Measurements from ENCODE around the gene DCUN1D3. TPM values are rescaled to one million over a fixed set of nuclear protein-coding genes. Genes with fewer than 3 reads are reported as not detected.

DCUN1D3 gene
- total RNA-seq, 1 experiment from 2014 or later, result 10.5 TPM

- H3K4me1 ChIP-seq (ENCODE audit: insufficient read depth, low read length), result peaks cover 58% of the 10 kb centered on the region
- H4K20me1 ChIP-seq (ENCODE audit: low read length), result peaks cover 15% of the 10 kb centered on the region; the same call in 1 of the 2 replicates
- TF ChIP-seq EZH2 (IDR thresholded peaks at IDR 0.05; ENCODE audit: low read length, unreplicated experiment) (no peak), EZH2phosphoT487 (IDR thresholded peaks at IDR 0.05; ENCODE audit: borderline replicate concordance, low read length) (no peak)
- H3F3A ChIP-seq (ENCODE audit: low read length, unreplicated experiment), result peaks cover 10% of the 10 kb centered on the region
- H3K9me2 ChIP-seq (replicated peaks; ENCODE audit: low read length), result no peaks in the 10 kb centered on the region
- H3K27ac ChIP-seq (ENCODE audit: low read length), result peak overlapping the region; percentile 33
- no TSS peak for BruUV-seq (replicated peaks)
- ATAC-seq, result no peak
- H3K4me3 ChIP-seq (ENCODE audit: low read length), result peak overlapping the region; percentile 96
- ChIA-PET POLR2A (ENCODE audit: unreplicated experiment) (interaction anchor here (0.5 to 1.1 kb wide), 8 partner anchors 10 to 262 kb away, joined by 3 to 24 read pairs (median 6); no protein-coding TSS in a partner anchor), CTCF (no interaction called here)
- H3K9me3 ChIP-seq (ENCODE audit: low read length), result no peaks in the 10 kb centered on the region
- no peaks in the 10 kb centered on the region for H3K27me3 ChIP-seq (ENCODE audit: low read length)
- intact Hi-C loops (cut with micrococcal nuclease), result loop anchor here (1.0 kb wide), 1 partner anchor 48 kb away; no protein-coding TSS in a partner anchor
- peak overlapping the region; percentile 99 for H3K9ac ChIP-seq (ENCODE audit: low read length)
- peaks cover 11% of the 10 kb centered on the region; the same call in 1 of the 2 replicates for H3K36me3 ChIP-seq (ENCODE audit: low read depth, low read length)
- DNase-seq, result no peak
- peak overlapping the region; percentile 95 for H3K4me2 ChIP-seq (ENCODE audit: low read length)
- peaks cover 92% of the 10 kb centered on the region for H3K79me2 ChIP-seq (ENCODE audit: low read length)
- no peak overlapping the region for H2AFZ ChIP-seq (ENCODE audit: low read length)
These were observed 470 bp downstream of the DCUN1D3 start for GRCh38 chr16:20899477-20900298.

- Histone ChIP-seq H2AFZ (ENCODE audit: low read length) (no peak overlapping the region), H3K27me3 (ENCODE audit: low read length) (no peaks in the 10 kb centered on the region), H4K20me1 (ENCODE audit: low read length) (peaks cover 15% of the 10 kb centered on the region; the same call in 1 of the 2 replicates), H3F3A (ENCODE audit: low read length, unreplicated experiment) (peaks cover 4% of the 10 kb centered on the region), H3K4me2 (ENCODE audit: low read length) (peak overlapping the region; percentile 95), H3K79me2 (ENCODE audit: low read length) (peaks cover 96% of the 10 kb centered on the region), H3K36me3 (ENCODE audit: low read depth, low read length) (peaks cover 16% of the 10 kb centered on the region), H3K9me2 (replicated peaks; ENCODE audit: low read length) (no peaks in the 10 kb centered on the region), H3K4me3 (ENCODE audit: low read length) (peak overlapping the region; percentile 96), H3K4me1 (ENCODE audit: insufficient read depth, low read length) (peaks cover 52% of the 10 kb centered on the region), H3K9me3 (ENCODE audit: low read length) (no peaks in the 10 kb centered on the region), H3K27ac (ENCODE audit: low read length) (no peak overlapping the region), H3K9ac (ENCODE audit: low read length) (peak overlapping the region; percentile 99)
- intact Hi-C loops (cut with micrococcal nuclease), result loop anchor here (1.0 kb wide), 1 partner anchor 48 kb away; no protein-coding TSS in a partner anchor
- CTCF ChIA-PET, result no interaction called here
- no peak for ATAC-seq
- POLR2A ChIA-PET (ENCODE audit: unreplicated experiment), result interaction anchor here (0.5 to 0.6 kb wide), 2 partner anchors 32 to 200 kb away, joined by 3 to 4 read pairs; no protein-coding TSS in a partner anchor
- TSS peak; percentile 28 for BruUV-seq (replicated peaks)
- DNase-seq, result no peak
- TF ChIP-seq CTCF (conservative IDR thresholded peaks at IDR 0.05; ENCODE audit: low read depth, low read length) (no peak), EZH2 (IDR thresholded peaks at IDR 0.05; ENCODE audit: low read length, unreplicated experiment) (no peak), EZH2phosphoT487 (IDR thresholded peaks at IDR 0.05; ENCODE audit: borderline replicate concordance, low read length) (no peak)
These were observed 1.1 kb downstream of the DCUN1D3 start for GRCh38 chr16:20899071-20899470.

GRCh38 chr16:20897922-20898321 lies 2.2 kb downstream of the DCUN1D3 start:
- no peaks in the 10 kb centered on the region for H3K9me2 ChIP-seq (replicated peaks; ENCODE audit: low read length)
- TF ChIP-seq CTCF (conservative IDR thresholded peaks at IDR 0.05; ENCODE audit: low read depth, low read length) (no peak), EZH2phosphoT487 (IDR thresholded peaks at IDR 0.05; ENCODE audit: borderline replicate concordance, low read length) (no peak), EZH2 (IDR thresholded peaks at IDR 0.05; ENCODE audit: low read length, unreplicated experiment) (no peak)
- DNase-seq (no peak), ATAC-seq (no peak)
- peaks cover 22% of the 10 kb centered on the region for H3K36me3 ChIP-seq (ENCODE audit: low read depth, low read length)
- intact Hi-C loops (cut with micrococcal nuclease), result no loop called here
- H3K79me2 ChIP-seq (ENCODE audit: low read length), result peaks cover 96% of the 10 kb centered on the region
- peaks cover 40% of the 10 kb centered on the region for H3K4me1 ChIP-seq (ENCODE audit: insufficient read depth, low read length)
- POLR2A ChIA-PET (ENCODE audit: unreplicated experiment), result no interaction called here
- no peak overlapping the region for H2AFZ ChIP-seq (ENCODE audit: low read length)
- no peak overlapping the region for H3K27ac ChIP-seq (ENCODE audit: low read length)
- H4K20me1 ChIP-seq (ENCODE audit: low read length), result peaks cover 15% of the 10 kb centered on the region; the same call in 1 of the 2 replicates
- peak overlapping the region; percentile 95 for H3K4me2 ChIP-seq (ENCODE audit: low read length)
- CTCF ChIA-PET, result no interaction called here
- peak overlapping the region; percentile 96; the same call in 1 of the 2 replicates for H3K4me3 ChIP-seq (ENCODE audit: low read length)
- no TSS peak for BruUV-seq (replicated peaks)
- H3K9me3 ChIP-seq (ENCODE audit: low read length), result no peaks in the 10 kb centered on the region
- H3K27me3 ChIP-seq (ENCODE audit: low read length), result no peaks in the 10 kb centered on the region
- no peaks in the 10 kb centered on the region for H3F3A ChIP-seq (ENCODE audit: low read length, unreplicated experiment)
- H3K9ac ChIP-seq (ENCODE audit: low read length), result no peak overlapping the region

Data from PC-3 (cell line).